Kidney epithelial cell (primary cell): ENCODE measurements around the gene EED. TPM values are rescaled to one million over a fixed set of nuclear protein-coding genes. Genes with fewer than 3 reads are reported as not detected.

Source experiments
- DNase-seq: peaks from one replicate; pipeline ENCODE4 v3.0.0-alpha.2; 2010; ENCODE audit warnings: low read depth
- H3K27me3 ChIP-seq: 2 replicates; pipeline ENCODE4 v1.6.0; 2011; ENCODE audit warnings: low read length; ENCODE audit not compliant: control insufficient read depth, insufficient read depth
- H3K36me3 ChIP-seq: 2 replicates; pipeline ENCODE4 v1.5.1; 2011; ENCODE audit warnings: low read length; ENCODE audit not compliant: control insufficient read depth, insufficient read depth
- H3K4me3 ChIP-seq: 2 replicates; pipeline ENCODE4 v1.5.1; 2011; ENCODE audit warnings: low read depth, mild to moderate bottlenecking, control low read depth, low read length
- total RNA-seq: library from RNA; depleted of rRNA; stranded (reverse); fragments of >200 nt; gene quantifications from 2 replicates; pipeline ENCODE4 v1.2.3, GENCODE V29; 2015
- TF ChIP-seq, protein P1 (sequence below): IDR thresholded peaks from 2 replicates; pipeline ENCODE4 v1.5.1; 2011; ENCODE audit warnings: mild to moderate bottlenecking, moderate library complexity, low read length, control low read depth, inconsistent platforms; ENCODE audit not compliant: insufficient read depth, poor library complexity, severe bottlenecking

Gene EED
- total RNA-seq, 1 donor from 2014 or later: 9.2 TPM

DNA sequence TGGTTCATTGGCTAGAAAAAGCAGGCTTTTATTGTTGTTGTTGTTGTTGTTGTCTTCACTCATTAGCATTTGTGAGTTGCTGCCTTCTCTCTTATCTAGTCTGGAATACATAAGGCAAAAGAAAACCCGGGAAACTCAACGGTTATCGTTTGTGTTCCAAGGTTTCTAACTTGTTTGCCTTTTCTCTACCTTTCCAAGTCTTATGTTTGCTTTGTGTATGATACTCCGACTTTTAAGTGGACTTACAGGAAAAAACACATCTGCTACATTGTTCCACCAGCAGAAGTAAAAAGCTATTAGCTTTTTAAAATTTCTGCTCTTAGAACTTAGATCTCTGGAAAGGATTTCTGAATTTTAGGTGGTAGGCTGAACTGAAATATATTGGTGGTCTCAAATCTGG lies 30.4 kb downstream of the EED start:
- TF ChIP-seq, protein P1, sequence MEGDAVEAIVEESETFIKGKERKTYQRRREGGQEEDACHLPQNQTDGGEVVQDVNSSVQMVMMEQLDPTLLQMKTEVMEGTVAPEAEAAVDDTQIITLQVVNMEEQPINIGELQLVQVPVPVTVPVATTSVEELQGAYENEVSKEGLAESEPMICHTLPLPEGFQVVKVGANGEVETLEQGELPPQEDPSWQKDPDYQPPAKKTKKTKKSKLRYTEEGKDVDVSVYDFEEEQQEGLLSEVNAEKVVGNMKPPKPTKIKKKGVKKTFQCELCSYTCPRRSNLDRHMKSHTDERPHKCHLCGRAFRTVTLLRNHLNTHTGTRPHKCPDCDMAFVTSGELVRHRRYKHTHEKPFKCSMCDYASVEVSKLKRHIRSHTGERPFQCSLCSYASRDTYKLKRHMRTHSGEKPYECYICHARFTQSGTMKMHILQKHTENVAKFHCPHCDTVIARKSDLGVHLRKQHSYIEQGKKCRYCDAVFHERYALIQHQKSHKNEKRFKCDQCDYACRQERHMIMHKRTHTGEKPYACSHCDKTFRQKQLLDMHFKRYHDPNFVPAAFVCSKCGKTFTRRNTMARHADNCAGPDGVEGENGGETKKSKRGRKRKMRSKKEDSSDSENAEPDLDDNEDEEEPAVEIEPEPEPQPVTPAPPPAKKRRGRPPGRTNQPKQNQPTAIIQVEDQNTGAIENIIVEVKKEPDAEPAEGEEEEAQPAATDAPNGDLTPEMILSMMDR: no peak
- Histone ChIP-seq H3K27me3 (no peaks in the 10 kb centered on the region), H3K4me3 (no peak overlapping the region), H3K36me3 (peaks cover 1% of the 10 kb centered on the region)
- DNase-seq: no peak

GRCh38 chr11:86275493-86276370 lies 31.2 kb downstream of the EED start:
- no peak for DNase-seq
- TF ChIP-seq, protein P1: peak; percentile 1
- peaks cover 1% of the 10 kb centered on the region for H3K36me3 ChIP-seq
- no peaks in the 10 kb centered on the region for H3K27me3 ChIP-seq
- H3K4me3 ChIP-seq: no peak overlapping the region

- Histone ChIP-seq H3K4me3 (no peak overlapping the region), H3K27me3 (no peaks in the 10 kb centered on the region), H3K36me3 (peaks cover 1% of the 10 kb centered on the region)
- DNase-seq: no peak
- TF ChIP-seq, protein P1: no peak
Measured at GRCh38 chr11:86277741-86278140, 33.2 kb downstream of the EED start.

DNA sequence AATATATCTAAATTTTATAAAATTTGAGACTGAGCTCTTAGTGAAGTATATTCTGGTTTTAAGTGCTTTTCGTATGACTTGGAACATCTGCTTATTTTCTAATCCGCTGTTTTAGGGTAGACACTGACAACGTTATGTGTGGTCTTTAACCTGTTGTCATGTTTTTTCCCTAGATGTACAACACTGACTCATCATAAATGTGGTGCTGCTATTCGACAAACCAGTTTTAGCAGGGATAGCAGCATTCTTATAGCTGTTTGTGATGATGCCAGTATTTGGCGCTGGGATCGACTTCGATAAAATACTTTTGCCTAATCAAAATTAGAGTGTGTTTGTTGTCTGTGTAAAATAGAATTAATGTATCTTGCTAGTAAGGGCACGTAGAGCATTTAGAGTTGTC lies 33.7 kb downstream of the EED start:
- H3K36me3 ChIP-seq: peaks cover 1% of the 10 kb centered on the region
- TF ChIP-seq, protein P1: no peak
- H3K27me3 ChIP-seq: no peaks in the 10 kb centered on the region
- no peak overlapping the region for H3K4me3 ChIP-seq
- no peak for DNase-seq

DNA sequence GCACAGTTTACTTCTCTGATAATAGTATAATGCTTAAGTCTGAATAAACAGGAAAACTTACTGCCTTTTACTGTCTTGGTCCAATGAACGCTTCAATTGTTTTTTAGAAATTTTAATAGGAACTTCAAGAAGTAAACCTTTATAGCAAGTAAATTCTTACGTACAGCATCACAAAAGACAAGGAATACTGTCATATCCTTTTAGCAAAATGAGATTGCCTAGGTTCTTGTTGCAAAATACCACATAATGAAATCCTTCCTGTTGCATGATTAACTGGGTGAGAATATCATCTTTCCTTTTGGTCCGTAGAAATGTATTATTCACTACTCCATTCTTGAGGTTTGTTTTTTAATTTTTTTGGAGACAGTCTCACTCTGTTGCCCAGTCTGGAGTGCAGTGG lies 35.2 kb downstream of the EED start:
- H3K4me3 ChIP-seq: no peak overlapping the region
- H3K27me3 ChIP-seq: no peaks in the 10 kb centered on the region
- peaks cover 1% of the 10 kb centered on the region for H3K36me3 ChIP-seq
- TF ChIP-seq, protein P1: no peak
- no peak for DNase-seq

GRCh38 chr11:86287468-86287796 lies 42.9 kb downstream of the EED start:
- no peak for DNase-seq
- TF ChIP-seq, protein P1: no peak
- no peaks in the 10 kb centered on the region for H3K36me3 ChIP-seq
- no peak overlapping the region for H3K4me3 ChIP-seq
- no peaks in the 10 kb centered on the region for H3K27me3 ChIP-seq
